ENCODE measurements around the gene OCA2.

GRCh38 chr15:27820722-27821121 is 278.4 kb downstream of the OCA2 start:
- no peak for TF ChIP-seq TCF12 (IDR thresholded peaks at IDR 0.05; ENCODE audit: low read depth)
- no peak for TF ChIP-seq RAD21 (IDR thresholded peaks at IDR 0.05; ENCODE audit: low read depth)
- TF ChIP-seq FOXM1 (IDR thresholded peaks at IDR 0.05; ENCODE audit: borderline replicate concordance, low read depth) = no peak
- TF ChIP-seq EP300 (IDR thresholded peaks at IDR 0.05; ENCODE audit: borderline replicate concordance) = no peak
- TF ChIP-seq YY1 (IDR thresholded peaks at IDR 0.05; ENCODE audit: low read depth) = no peak
- TF ChIP-seq CEBPB (IDR thresholded peaks at IDR 0.05) = no peak
- TF ChIP-seq CREB1 (IDR thresholded peaks at IDR 0.05; ENCODE audit: low read depth) = no peak
- TF ChIP-seq, protein P1, sequence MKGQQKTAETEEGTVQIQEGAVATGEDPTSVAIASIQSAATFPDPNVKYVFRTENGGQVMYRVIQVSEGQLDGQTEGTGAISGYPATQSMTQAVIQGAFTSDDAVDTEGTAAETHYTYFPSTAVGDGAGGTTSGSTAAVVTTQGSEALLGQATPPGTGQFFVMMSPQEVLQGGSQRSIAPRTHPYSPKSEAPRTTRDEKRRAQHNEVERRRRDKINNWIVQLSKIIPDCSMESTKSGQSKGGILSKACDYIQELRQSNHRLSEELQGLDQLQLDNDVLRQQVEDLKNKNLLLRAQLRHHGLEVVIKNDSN (IDR thresholded peaks at IDR 0.05) = no peak
- no peak for TF ChIP-seq TAF1 (IDR thresholded peaks at IDR 0.05; ENCODE audit: low read depth)
